Measurements from ENCODE around the gene ARSB.

GRCh38 chr5:78798673-78799029 is 186.5 kb downstream of the ARSB start:
- TF ChIP-seq SIN3A (IDR thresholded peaks at IDR 0.05; ENCODE audit: borderline replicate concordance, insufficient read depth, low read depth, low read length) (no peak), POLR2AphosphoS5 (IDR thresholded peaks at IDR 0.05; ENCODE audit: low read depth, low read length) (no peak), TCF7L2 (IDR thresholded peaks at IDR 0.05; ENCODE audit: low read depth, low read length) (no peak)
- TF ChIP-seq, protein P1, sequence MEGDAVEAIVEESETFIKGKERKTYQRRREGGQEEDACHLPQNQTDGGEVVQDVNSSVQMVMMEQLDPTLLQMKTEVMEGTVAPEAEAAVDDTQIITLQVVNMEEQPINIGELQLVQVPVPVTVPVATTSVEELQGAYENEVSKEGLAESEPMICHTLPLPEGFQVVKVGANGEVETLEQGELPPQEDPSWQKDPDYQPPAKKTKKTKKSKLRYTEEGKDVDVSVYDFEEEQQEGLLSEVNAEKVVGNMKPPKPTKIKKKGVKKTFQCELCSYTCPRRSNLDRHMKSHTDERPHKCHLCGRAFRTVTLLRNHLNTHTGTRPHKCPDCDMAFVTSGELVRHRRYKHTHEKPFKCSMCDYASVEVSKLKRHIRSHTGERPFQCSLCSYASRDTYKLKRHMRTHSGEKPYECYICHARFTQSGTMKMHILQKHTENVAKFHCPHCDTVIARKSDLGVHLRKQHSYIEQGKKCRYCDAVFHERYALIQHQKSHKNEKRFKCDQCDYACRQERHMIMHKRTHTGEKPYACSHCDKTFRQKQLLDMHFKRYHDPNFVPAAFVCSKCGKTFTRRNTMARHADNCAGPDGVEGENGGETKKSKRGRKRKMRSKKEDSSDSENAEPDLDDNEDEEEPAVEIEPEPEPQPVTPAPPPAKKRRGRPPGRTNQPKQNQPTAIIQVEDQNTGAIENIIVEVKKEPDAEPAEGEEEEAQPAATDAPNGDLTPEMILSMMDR (IDR thresholded peaks at IDR 0.05): no peak
- TF ChIP-seq, protein P2, sequence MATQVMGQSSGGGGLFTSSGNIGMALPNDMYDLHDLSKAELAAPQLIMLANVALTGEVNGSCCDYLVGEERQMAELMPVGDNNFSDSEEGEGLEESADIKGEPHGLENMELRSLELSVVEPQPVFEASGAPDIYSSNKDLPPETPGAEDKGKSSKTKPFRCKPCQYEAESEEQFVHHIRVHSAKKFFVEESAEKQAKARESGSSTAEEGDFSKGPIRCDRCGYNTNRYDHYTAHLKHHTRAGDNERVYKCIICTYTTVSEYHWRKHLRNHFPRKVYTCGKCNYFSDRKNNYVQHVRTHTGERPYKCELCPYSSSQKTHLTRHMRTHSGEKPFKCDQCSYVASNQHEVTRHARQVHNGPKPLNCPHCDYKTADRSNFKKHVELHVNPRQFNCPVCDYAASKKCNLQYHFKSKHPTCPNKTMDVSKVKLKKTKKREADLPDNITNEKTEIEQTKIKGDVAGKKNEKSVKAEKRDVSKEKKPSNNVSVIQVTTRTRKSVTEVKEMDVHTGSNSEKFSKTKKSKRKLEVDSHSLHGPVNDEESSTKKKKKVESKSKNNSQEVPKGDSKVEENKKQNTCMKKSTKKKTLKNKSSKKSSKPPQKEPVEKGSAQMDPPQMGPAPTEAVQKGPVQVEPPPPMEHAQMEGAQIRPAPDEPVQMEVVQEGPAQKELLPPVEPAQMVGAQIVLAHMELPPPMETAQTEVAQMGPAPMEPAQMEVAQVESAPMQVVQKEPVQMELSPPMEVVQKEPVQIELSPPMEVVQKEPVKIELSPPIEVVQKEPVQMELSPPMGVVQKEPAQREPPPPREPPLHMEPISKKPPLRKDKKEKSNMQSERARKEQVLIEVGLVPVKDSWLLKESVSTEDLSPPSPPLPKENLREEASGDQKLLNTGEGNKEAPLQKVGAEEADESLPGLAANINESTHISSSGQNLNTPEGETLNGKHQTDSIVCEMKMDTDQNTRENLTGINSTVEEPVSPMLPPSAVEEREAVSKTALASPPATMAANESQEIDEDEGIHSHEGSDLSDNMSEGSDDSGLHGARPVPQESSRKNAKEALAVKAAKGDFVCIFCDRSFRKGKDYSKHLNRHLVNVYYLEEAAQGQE (IDR thresholded peaks at IDR 0.05; ENCODE audit: insufficient read depth in 1 of 2, low read depth in 2 of 2, low read length in 1 of 2): no peak
